ENCODE results near the gene EYA2.

The EYA2 gene

DNA sequence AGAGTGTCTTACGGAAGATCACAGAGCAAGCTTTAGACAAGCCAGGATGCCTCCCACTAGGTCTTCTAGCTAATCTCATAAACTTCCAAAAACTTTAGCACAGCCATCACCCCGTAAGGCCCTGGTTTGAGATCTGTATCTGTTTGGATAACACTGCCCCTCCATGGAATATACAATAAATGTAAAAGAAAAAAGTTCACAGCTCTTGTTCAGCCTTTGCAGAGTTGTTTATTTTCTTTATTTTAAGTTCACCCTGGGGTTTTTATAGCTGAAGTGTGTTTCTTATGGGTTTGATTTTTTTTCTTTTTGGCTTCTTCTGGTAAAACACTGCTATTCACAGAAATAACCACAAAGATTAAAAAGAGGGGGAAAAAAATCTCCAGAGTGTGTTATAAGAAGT, 125.6 kb downstream of the EYA2 start:
- TF ChIP-seq, protein P1, sequence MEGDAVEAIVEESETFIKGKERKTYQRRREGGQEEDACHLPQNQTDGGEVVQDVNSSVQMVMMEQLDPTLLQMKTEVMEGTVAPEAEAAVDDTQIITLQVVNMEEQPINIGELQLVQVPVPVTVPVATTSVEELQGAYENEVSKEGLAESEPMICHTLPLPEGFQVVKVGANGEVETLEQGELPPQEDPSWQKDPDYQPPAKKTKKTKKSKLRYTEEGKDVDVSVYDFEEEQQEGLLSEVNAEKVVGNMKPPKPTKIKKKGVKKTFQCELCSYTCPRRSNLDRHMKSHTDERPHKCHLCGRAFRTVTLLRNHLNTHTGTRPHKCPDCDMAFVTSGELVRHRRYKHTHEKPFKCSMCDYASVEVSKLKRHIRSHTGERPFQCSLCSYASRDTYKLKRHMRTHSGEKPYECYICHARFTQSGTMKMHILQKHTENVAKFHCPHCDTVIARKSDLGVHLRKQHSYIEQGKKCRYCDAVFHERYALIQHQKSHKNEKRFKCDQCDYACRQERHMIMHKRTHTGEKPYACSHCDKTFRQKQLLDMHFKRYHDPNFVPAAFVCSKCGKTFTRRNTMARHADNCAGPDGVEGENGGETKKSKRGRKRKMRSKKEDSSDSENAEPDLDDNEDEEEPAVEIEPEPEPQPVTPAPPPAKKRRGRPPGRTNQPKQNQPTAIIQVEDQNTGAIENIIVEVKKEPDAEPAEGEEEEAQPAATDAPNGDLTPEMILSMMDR (IDR thresholded peaks at IDR 0.05; ENCODE audit: low read depth, low read length) = no peak
- DNase-seq (ENCODE audit: extremely low read depth, low read depth) = no peak

DNA sequence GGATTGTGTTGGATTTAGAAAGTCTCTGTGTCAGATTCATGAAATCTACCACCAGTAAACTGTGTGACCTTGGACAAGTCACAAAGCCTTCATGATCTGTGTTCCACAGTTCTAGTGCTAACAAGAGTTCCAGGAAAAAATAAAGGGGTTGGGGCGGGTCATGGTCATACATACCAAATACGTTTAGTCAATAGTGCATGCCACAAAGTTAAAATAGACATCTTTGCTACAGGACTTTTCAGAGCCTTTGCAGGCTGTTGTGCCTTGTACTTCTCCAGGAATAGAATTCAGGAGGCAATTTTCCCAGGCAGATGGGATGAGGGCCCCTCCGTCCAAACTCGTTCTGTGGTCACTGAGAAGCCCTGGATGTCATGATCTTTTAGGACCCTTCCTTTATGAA, 127.2 kb downstream of the EYA2 start:
- TF ChIP-seq, protein P1 (IDR thresholded peaks at IDR 0.05; ENCODE audit: low read depth, low read length) = no peak
- no peak for DNase-seq (ENCODE audit: extremely low read depth, low read depth)

DNA sequence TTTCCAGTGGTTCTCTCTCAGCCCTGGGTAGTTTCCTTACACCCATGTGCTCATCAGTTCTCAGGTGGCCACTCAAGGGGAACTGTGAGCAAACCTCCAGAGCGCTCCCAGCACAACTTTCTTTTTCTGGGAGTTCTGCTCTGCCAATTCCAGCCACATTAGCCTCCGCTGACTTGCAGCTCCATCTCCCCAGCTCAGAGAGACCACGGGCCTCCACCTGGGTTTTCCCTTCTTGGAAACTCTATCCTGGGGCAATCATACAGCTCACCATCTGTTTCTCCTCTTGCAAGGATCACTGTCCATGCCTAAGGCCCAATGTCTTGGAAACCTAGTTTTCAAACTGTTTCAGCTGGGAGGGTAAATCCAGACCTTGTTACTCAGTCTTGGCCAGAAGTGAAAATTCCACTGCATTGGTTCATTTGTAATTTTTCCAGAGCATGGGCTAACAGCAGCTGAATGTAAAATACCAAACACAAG, 129.9 kb downstream of the EYA2 start:
- peak; percentile 47 for DNase-seq (ENCODE audit: extremely low read depth, low read depth)
- TF ChIP-seq, protein P1 (IDR thresholded peaks at IDR 0.05; ENCODE audit: low read depth, low read length) = no peak

DNA sequence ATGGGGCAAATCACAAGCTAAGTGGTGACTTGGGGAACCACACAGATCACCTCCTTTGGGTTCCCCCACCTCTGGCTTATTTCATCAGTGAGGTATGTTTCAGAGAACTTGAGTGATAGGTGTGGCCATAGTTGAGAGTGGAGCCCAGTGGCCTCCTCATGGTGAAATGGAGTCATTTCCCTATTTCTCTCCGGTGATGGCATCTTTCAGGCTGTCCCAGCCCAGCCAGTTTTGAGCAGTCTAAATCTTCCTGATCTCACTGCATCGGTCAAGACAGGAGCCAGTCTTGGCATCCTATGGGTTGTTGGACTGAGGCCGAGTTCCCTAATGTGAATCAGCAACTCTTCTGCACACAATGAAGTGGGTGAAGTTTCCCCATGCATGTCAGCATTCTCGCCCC, 132.4 kb downstream of the EYA2 start:
- TF ChIP-seq, protein P1 (IDR thresholded peaks at IDR 0.05; ENCODE audit: low read depth, low read length) = no peak
- no peak for DNase-seq (ENCODE audit: extremely low read depth, low read depth)

DNA sequence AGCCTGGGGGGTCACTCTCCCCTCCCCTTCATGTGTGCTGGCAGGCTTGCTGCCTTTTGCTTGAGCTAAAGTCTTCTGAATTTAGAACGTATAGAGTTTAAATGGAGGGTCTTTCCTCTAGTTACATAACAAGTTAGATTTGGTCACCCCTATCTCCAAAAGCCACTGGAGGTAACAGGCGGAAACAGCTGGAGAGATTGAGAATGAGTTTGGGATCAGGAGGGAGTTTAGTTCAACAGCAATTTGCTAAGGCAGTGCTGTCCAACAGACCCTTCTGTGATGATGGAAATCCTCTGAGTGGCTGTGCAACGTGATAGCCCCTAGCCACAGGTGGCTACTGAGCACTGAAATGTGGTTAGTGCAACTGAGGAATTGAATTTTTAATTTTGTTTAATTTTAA, 132.8 kb downstream of the EYA2 start:
- TF ChIP-seq, protein P1 (IDR thresholded peaks at IDR 0.05; ENCODE audit: low read depth, low read length) = no peak
- no peak for DNase-seq (ENCODE audit: extremely low read depth, low read depth)

DNA sequence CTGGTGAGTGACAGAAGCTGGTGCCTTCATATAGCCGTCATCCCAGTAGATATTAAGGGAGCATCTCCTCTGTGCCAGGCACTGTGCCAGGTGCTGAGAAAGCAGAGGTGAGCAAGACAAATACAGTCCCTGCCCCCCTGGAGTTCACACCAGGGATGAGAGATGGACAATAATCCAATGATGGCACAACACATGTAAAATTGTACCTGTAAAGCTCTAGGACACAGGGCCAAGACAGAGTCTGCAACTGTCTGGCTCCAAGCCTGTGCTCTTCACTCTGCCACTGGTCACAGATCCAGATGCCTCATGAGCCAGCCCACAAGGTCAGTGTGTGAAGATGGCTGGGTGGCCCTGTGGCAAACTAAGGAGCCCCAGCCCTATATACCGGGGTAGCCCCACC, 133.8 kb downstream of the EYA2 start:
- TF ChIP-seq, protein P1 (IDR thresholded peaks at IDR 0.05; ENCODE audit: low read depth, low read length) = no peak
- no peak for DNase-seq (ENCODE audit: extremely low read depth, low read depth)

DNA sequence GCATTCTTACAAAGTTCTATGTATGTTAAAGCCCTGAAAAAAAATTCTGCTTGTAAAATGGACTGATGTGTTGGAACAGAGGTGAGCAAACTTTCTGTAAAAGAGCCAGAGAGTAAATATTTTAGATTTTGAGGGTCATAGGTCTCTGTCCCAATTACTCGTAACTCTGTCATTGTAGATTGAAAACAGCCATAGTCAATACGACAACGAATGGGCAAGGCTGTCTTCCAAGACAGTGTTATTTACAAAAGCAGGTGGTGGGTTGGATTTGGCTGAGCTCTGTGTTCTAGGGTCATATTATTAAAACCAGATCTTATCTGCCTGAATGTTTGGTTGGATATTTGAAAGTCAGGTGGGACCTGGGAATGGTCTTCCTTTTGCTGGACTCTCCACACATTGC, 135.2 kb downstream of the EYA2 start:
- no peak for DNase-seq (ENCODE audit: extremely low read depth, low read depth)
- TF ChIP-seq, protein P1 (IDR thresholded peaks at IDR 0.05; ENCODE audit: low read depth, low read length) = no peak

Measured in AG09319 (cell line).